NCI-H1436 treated with DMSO at 0.1 percent for 48 hours (cell line): ENCODE results near the gene TDP1.
"Not testable (repeated sequence)": the region's sequence is repeated elsewhere in the genome, so short reads cannot be mapped to it uniquely, and the experiment has no call there.

ENCODE experiments used
- DNase-seq: peaks from one replicate; lab custom pipeline; 2025; lab: John Stamatoyannopoulos, UW

Gene TDP1

DNA sequence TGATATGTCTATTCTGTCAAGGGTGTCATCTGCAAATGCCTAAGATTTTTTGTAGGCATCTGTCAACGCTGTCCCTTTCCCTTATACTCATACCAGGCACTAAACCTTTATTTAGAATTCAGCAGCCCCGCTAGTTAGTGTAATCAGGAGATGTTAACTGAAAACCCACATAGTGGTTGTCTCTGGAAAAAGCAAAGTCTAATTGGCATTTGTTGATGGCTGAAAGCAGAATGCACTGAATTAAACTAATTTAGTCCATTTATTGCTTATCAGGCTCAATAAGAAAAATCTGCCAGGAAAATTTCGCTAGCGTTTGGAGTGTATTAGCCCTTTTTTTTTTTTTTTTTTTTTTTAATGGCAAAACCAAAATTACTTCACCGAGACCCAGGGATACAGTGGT lies 34.5 kb downstream of the TDP1 start:
- DNase-seq = no peak

DNA sequence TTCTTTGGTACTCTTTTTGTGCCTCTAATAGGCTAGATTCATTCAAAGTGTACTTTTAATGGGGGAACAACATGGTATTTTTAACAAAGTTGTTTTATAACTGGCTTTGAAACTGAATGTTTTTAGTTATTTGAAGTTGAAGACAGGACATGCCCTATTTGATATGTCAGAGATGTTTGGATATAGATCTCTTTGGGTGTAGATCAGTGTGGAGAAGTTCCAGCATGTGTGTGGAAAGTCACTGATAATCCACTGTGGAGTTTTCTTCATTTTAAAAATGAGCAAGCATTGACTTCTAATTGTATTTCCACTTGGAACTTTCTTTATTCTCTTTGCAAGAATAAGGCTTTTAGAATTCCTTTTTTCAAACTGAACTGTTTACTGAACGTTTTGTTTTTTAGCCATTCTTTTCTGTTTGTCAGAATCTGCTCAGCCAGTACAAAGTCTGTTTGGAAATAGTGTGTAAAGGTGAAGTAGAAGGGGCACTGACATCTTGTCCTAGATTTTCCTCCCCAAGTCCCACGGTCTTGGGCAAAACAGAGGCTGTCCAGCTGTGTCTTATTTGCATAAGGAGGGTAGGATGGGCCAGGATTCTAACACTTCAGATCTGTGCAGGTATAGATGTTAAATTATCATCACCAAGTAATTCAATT lies 35.0 kb downstream of the TDP1 start:
- no peak for DNase-seq

DNA sequence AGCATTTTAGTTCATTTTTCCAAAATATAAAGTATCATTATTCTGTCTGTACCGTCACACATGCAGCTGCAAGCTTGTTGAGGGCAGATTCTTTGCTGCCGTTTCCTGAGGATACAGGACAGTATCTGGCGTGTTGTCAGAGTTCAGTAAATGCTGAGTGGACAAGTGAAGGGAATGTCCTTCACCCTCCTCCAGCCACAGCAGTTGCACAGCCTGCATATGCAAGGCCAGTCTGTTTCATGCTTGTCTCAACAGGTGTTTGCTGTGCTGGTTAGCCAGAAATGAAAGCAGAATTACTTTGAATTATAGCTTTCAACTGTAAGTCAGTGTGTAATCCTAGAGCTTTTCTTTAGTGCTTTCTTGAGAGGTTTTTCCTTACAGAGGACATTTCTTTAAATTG lies 36.5 kb downstream of the TDP1 start:
- no peak for DNase-seq

DNA sequence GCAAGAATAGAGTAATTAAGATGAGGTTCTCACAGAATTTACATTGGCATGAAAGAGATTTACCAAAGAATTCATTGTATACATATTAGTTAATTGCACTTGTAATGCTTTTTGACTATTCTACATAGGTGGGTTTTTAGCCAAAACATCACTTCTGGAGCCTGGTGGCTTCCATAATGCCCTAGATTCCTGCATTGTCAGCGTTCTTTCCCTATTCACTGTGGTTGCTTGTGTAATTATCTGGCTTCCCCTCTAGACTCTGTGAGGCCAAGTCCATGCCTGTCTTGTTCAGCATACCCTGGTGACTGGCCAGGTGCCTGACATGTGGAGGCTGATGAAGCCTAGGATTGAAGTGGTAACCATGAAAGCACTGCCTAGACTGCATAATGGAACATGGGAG lies 41.2 kb downstream of the TDP1 start:
- DNase-seq = no peak

DNA sequence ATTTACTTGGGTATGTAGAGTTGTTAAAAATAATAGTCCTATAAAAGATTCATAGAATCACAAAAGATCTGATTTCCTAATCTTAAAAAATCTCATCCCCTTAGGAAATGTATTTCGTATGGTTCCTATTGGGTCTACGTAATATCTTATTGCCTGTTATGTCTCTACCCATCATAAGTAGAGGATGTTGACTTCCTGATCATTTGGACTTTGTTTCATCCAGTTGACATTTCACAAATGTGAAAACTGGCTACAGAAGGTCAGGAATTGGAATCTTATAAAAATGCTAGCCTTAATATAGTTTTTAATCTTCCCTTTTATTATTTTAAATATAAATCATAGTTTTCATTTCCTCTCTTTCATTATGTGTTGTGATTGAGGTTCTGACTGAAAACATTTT lies 45.2 kb downstream of the TDP1 start:
- no peak for DNase-seq

DNA sequence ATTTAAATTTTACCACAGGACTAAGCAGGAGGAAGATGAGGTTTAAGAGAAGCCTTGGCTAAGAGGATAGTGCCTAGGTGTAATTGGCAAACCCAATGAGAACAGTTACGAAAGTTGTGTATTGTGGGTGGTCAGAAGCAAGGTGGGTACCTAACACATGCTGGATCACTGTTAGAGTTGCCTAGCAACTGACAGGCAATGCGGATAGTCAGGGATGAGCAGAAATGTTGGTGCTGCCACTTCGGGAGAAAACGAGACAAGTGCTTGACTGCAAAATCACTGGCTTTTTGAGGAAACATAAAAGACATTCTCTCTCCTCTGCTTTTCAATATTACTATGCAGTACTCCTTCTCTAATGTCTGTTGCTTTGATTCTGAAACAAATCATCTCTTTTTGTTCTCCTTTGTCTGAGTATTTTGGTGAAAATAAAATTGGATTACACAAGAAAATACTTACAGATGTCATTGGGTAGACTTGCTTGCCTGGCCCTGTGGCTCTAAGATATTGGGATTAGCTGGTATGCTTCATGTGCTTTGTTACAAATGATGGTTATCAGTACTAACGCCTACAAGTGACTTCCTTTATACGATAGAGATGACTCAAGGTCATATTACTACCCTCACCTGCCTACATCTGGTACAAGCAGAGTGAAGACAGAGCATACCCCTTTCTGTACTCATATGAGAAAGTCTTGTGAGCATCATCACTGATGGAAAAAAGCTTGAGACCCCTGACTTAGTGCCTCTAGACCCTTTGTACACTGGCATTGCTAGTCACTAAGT lies 48.0 kb downstream of the TDP1 start:
- DNase-seq = no peak

DNA sequence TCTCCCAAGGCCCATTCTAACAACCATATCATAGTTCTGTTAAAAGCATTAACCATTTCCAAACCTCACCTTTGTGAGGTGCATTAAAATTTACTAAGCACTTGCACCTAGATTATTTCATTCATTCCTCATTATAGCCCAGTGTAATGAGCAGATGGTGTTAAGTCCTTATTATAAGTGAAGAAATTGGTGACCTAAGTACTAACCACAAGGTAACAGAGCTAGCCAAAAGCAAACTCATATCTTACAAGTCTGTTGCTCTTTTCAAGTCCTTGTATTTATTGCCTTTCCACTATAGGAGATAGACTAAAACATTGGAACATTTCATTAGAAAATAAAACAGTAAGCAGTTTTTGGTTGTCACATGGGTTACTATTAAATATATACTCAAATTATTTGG lies 49.7 kb downstream of the TDP1 start:
- no peak for DNase-seq

DNA sequence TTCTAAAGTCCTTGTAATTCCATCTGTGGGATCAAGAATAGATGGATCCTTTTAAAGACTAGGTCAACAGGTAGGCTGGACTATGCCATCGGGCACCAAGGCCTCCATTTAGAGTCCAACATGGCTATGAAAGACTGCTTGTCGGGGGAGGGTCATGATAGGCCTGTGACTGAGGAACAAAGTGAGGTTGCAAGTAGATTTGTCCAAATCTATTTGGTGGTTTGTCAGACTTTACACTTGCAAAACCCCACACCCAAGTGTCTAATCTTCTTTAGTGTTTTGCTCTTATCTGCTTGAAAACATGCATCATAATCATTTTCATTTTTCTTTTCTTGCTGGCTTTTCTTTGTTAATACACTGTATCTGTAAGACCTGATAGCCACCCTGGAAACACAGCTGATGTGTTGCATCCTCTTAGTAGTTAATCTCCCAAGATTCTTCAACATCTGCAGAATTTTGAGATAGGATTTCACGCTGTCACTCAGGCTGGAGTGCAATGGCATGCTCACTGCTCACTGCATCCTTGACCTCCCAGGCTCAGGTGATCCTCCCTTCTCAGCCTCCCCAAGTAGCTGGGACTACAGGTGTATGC lies 50.3 kb downstream of the TDP1 start:
- DNase-seq = no peak

DNA sequence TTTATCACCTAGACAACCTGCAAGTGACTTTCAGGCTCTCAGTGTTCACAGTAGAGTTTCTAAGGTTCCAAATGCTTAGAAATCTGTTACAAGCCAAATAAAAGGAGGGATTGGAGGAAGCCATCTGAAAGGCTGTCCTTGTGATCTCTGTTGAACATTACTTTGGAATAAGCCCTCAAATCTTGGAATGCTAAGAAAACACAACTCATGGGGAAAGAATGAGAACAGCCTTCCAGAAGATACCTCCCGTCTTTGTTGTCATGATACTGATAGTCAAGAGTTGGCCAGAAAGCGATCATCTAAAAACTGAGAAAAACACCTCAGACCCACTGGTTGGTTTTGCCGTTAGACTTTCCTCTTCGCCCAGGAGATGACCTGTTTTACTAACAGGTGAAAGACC lies 61.6 kb downstream of the TDP1 start:
- DNase-seq = no peak

DNA sequence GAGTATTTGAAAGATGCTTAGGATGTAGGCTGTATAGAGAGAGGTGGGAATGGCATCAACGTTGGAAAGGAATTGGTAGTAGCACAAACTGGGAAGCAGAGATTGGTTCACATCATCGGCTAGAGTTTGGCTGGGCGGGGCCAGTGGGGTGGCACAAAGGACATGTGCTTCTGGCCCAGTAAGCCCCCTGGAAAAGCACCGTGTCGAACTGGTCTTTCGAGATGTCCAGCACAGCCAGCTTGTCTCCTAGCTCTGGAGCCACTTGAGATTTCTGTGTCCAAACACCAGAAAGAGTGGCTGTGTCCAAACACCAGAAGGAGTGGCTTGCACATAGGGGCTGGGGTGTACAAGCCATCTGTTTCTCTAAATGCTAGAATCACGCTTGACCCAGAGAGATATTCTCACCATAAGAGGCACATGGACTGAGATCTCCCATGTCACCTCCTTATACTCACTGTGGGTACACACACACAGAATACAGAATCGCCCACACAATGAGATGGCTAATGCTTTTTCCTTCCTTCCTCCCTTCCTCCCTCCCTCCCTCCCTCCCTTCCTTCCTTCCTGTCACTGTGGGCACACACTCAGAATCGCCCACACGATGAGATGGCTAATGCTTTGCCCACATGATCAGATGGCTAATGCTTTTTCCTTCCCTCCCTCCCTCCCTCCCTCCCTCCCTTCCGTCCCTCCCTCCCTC lies 64.2 kb downstream of the TDP1 start:
- no peak for DNase-seq

DNA sequence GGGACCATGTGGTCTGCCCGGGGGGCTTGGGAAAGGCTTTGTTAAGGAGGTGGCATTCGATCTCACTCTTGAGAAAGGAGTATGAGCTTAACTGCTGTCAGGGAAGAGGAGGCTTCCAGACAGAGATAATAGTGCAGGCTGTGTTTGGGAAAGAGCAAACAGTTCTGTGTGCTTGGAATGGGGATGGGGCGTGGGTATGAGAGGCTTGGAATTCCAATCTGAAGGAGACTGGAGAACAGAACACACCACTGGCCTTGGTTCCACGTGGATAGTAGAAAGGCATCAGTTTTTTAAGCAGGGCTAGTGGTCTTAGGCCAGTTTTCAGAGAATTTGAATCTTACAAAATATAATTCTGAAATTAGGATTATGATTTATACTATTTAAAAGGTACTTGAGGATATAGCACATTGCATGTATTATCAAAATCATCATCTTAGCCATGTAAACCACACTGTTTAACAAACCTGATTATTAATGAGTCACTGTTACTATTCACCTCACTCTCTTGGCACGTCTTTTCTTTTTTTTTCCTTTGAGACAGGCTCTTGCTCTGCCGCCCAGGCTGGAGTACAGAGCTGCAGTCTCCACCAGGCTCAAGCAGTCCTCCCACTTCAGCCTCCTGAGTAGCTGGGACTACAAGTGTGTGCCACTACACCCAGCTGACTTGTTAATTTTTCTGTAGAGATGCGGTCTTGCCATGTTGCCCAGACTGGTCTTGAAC lies 67.6 kb downstream of the TDP1 start:
- DNase-seq = no peak

DNA sequence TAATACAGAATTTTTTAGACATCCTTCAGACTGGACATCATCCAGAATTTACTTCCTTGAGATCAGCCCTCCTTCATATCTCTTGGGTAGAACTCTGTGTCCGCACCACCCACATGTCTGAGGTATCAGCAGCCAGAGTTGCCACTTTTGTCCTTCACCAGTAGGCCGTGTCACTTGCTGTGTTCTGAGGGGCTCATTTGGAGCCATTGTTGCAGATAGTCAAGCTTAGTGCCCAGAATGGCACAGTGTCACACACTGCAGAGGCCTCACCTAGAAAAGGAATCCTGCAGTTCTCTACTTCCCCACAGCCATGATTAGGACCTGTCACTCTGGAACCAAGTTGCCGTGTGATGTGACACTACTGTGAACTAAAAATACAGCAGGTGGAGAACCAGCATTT lies 69.2 kb downstream of the TDP1 start:
- DNase-seq = no peak

DNA sequence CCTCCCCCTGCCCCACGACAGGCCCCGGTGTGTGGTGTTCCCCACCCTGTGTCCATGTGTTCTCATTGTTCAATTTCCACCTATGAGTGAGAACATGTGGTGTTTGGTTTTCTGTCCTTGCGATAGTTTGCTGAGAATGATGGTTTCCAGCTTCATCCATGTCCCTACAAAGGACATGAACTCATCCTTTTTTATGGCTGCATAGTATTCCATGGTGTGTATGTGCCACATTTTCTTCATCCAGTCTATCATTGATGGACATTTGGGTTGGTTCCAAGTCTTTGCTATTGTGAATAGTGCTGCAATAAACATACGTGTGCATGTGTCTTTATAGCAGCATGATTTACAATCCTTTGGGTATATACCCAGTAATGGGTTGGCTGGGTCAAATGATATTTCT lies 70.9 kb downstream of the TDP1 start:
- not testable (repeated sequence) for DNase-seq

DNA sequence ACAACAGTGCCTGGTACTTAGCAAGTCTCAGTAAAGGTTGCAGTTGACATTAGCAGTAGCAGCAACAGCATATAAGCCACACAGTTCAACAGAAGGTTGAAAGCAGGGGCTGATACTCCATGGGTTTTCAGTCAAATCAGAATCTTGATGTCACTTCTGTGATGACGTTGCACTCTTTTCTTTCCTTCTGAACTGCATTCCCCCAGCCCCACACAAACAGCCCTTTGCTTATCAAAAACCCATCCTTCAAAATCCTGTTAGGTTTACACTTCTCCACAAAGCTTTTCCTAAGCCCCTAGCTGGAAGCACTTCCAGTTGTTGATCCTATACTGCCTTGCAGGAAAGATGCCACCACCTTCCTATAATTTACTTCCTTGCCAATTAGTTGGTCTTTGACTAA lies 72.1 kb downstream of the TDP1 start:
- no peak for DNase-seq

DNA sequence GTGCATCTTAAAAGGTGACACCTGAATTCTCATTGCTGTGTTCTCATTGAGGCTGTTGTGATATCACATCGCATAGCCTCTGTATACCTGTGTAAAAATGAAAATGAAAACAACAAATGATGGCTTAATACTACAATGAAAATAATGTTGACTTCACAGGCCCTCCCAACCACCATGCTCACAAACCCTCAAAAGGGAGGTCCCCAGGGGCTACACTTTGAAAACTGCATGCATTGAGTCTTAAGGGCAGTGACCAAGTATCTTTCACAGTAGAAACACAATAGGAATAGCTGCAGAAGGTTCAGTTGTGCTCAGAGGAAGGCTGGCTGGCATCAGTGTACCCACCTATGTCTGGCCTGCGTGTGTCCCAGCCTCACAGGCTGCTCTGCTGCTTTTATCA lies 78.4 kb downstream of the TDP1 start:
- no peak for DNase-seq

DNA sequence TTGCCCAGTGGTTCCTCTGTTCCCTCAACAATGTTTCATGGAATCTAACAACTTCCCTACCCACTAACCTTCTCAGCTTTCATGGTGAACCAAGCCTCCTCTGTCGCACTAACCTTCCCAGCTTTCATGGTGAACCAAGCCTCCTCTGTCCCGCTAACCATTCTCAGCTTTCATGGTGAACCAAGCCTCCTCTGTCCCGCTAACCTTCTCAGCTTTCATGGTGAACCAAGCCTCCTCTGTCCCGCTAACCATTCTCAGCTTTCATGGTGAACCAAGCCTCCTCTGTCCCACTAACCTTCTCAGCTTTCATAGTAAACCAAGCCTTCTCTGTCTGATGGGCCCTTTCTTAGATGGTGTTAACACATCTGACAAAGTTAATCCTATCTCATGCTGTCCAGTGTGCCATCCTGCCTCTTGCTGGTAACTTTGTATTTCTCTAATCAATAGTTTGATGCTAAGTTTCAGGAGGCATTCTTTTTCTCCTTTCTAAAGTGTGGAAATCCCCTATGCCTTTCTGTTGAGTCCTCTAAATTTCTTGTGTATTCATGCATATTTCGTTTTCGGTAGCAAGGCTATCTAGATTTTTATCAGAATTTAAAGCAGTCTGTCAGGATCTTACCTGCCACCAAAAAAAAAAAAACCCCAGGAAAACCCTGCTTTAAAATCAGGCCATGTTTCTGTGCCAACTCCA lies 79.3 kb downstream of the TDP1 start:
- no peak for DNase-seq

DNA sequence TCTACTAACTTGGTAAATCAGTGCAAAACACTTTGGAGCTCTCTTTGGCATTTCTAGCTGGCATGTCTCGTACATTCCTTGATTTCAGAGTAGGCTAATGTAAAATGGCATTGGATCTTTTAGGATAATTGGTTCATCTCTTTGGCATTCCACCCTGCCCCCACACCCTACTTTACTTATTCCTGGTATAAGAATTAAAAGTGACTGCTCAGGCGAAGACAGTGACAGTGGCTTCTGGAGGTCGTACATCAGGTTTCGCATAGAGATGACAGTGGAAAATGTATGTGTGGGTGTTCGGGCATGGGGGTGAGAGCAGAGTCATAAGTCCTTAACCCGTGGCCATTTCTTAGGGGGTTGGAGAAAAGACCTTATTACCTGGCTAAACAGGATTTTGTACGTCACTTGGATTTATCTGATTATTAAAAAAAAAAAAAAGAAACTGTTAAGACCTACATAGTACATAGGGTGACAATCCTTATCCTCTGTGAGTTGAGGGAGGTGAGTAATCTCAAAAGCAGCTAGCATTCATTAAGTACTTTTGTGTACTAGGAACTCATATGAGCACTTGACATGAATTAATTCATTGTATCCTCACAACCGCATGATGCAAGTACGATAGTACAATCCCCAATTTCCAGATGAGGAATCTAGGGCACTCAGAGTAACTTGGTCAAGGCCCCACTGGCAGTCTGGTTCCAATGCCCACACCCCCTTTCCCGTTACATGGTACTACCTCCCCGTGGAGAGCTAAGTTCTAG lies 83.7 kb downstream of the TDP1 start:
- no peak for DNase-seq

DNA sequence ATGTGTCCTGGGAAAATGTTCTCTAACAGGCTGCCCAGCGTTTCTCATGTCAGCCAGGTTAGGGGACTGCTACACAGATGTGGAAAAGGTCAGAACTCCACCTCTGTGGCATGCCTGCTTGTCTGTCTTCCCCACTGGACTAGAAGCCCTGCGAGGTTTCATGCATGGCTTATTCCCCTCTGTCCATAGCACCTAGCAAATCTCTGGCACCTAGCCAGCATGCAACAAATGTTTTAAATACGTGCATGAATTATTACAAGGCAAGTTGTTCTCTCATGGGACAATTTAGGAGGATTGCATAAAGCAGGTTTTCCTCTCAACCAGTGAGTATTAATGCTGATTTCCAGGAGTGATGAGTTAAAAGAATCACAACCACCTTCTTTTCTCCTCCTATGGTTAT lies 84.7 kb downstream of the TDP1 start:
- DNase-seq = no peak

DNA sequence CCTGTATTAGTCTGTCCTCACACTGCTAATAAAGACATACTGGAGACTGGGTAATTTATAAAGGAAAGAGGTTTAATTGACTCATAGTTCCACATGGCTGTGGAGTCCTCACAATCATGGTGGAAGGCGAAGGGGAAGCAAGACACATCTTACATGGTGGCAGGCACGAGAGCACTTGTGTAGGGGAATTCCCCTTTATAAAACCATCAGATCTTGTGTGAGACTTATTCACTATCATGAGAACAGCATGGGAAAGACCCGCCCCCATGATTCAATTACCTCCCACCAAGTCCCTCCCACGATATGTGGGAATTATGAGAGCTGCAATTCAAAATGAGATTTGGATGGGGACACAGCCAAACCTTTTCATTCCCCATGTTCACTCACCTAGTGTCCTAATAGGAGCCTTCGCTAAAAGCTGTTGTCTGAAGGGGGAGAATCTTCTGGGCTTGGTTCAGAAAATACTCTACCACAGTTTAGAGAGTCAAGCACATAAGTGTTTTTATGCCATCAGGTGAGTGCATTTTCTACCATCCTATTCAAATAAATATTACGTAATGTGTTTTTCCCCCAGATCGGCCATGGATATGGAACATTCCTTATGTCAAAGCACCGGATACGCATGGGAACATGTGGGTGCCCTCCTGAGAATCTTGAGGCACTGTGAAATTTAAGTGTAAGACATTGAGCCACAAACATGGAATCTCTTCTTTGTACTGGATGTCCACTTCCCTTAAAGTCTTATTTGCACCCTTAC lies 86.9 kb downstream of the TDP1 start:
- DNase-seq = no peak

DNA sequence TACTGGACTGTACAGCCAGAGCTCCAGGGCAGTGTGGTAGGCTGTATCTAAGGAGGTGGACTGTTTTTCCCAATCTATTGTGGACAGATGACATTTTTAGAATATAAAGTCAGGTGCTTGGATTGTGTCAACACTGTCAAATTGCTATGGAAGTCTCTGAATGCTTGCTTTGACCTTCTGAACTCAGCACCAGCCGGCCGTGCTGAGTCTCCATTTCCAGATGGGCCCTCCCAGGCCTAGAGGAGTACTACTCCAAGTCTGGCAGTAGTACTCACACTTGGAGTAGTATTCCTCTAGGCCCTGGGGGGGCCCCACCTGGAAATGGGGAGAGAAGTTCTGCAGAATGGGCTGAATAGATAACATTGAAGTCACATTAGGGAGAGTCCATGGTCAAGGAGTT lies 89.9 kb downstream of the TDP1 start:
- no peak for DNase-seq
